ENCODE results near the gene POC1A. TPM values are rescaled to one million over a fixed set of nuclear protein-coding genes. Genes with fewer than 3 reads are reported as not detected.

The POC1A gene
- total RNA-seq, 1 experiment from 2014 or later = 35.0 TPM

DNA sequence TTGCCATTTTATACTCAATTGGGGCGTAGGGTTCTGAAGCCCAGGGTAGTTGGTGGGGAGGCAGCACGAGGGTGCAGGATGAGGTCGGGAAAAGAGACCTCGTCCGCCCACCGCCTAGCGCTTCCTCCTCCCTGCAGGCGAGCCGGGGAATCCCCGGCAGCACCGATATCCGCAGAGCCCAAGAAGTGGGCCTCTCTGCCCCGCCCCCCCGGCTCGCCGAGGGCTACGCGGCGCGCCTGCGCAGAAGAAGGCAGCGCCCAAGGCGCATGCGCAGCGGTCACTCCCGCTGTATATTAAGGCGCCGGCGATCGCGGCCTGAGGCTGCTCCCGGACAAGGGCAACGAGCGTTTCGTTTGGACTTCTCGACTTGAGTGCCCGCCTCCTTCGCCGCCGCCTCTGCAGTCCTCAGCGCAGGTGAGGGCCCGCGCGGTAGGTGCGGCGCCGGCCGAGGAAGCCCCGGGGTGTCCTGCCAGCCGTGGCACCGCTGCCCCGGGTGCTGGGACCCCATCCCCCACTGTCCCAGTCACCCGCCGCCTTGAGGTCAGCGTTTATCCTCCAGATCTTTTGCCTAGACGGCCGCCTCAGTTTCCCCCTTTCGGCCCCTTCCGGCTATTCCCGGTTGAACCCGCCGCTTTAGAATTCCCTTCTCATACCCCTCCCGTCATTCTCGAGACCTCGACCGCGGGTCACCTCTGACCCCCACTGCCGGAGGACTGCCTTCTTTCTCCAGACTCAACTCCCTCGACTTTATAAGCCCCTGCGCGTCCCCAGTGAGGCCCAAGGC, 43.8 kb upstream of the POC1A start, which contains the start of gene ALAS1:
Gene ALAS1 (plus strand): TSS at position 319 of the 784 bp plus-strand sequence. CDS start 1,082 bp downstream, outside the sequence.
- ChIA-PET CTCF (interaction anchor here (0.6 kb wide), 1 partner anchor 215 kb away, joined by 3 read pairs; no protein-coding TSS in a partner anchor), POLR2A (ENCODE audit: unreplicated experiment) (no interaction called here)
- H3K4me1 ChIP-seq (replicated peaks; ENCODE audit: insufficient read depth) = peaks cover 25% of the 10 kb centered on the region
- peak within 1 kb of the TSS; percentile 78 for H2AFZ ChIP-seq
- H3K79me2 ChIP-seq (ENCODE audit: low read depth) = peaks cover 32% of the 10 kb centered on the region
- no peaks in the 10 kb centered on the region for H4K20me1 ChIP-seq (ENCODE audit: insufficient read depth)
- peak; percentile 74 to 95 for DNase-seq
- peaks cover 18% of the 10 kb centered on the region for H3F3A ChIP-seq (ENCODE audit: insufficient read depth, low read depth)
- no peak for TF ChIP-seq EZH2 (IDR thresholded peaks at IDR 0.05; ENCODE audit: low read depth)
- TF ChIP-seq, protein P1, sequence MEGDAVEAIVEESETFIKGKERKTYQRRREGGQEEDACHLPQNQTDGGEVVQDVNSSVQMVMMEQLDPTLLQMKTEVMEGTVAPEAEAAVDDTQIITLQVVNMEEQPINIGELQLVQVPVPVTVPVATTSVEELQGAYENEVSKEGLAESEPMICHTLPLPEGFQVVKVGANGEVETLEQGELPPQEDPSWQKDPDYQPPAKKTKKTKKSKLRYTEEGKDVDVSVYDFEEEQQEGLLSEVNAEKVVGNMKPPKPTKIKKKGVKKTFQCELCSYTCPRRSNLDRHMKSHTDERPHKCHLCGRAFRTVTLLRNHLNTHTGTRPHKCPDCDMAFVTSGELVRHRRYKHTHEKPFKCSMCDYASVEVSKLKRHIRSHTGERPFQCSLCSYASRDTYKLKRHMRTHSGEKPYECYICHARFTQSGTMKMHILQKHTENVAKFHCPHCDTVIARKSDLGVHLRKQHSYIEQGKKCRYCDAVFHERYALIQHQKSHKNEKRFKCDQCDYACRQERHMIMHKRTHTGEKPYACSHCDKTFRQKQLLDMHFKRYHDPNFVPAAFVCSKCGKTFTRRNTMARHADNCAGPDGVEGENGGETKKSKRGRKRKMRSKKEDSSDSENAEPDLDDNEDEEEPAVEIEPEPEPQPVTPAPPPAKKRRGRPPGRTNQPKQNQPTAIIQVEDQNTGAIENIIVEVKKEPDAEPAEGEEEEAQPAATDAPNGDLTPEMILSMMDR (conservative IDR thresholded peaks at IDR 0.05) = no peak
- H3K27me3 ChIP-seq (ENCODE audit: insufficient read depth, low read depth) = no peaks in the 10 kb centered on the region
- peak within 1 kb of the TSS; percentile 97 for H3K4me2 ChIP-seq
- H3K27ac ChIP-seq = no peak within 1 kb of the TSS
- BruUV-seq (replicated peaks) = no TSS peak
- intact Hi-C loops (cut with micrococcal nuclease; ENCODE audit: unreplicated experiment) = loop anchor here (1.0 kb wide), 1 partner anchor 45 kb away; no protein-coding TSS in a partner anchor
- H3K9me2 ChIP-seq (ENCODE audit: insufficient read depth) = no peaks in the 10 kb centered on the region
- H3K9me3 ChIP-seq (ENCODE audit: insufficient read depth, low read depth) = no peaks in the 10 kb centered on the region
- H3K36me3 ChIP-seq (ENCODE audit: low read depth) = peaks cover 35% of the 10 kb centered on the region
- H3K4me3 ChIP-seq = peak within 1 kb of the TSS; percentile 93

DNA sequence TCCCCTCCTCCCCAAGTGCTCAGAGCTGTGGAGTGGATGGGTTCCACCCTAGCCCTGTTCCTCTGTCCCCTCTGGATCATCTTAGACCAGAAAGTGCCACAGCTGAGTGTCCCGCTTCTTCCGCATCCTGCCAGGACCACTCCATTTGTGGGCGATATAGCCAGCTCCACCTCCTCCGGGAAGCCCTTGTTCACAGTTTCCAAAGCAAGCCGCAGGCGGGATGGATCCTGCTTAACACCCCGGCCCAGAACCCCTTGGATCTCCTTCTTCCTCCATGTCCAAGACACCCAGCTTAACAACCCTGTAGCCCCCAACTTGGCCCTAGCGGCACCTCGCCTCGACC, 43.2 kb upstream of the POC1A start:
- no peak overlapping the region for H3K27ac ChIP-seq

DNA sequence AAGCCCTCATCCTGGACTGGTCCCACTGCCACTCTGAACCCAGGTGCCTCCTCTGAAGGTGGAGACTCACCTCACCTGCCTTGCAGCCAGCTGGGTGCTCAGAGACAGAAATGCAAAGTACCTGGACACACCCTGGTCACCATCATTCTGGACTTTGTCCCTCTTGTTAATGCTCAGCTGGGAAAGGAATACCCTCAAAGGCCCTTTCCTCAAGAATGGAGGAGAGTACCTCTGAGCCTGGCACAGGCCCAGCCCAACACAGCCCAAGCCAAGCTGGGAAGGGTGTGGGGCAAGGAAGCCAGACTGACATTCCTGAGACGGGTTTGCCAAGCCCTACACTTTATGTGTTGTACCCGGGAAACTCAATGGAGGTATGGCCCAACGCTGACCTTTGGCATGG, 42.8 kb upstream of the POC1A start:
- intact Hi-C loops (cut with micrococcal nuclease; ENCODE audit: unreplicated experiment) = no loop called here
- peaks cover 25% of the 10 kb centered on the region for H3K4me1 ChIP-seq (replicated peaks; ENCODE audit: insufficient read depth)
- H3K36me3 ChIP-seq (ENCODE audit: low read depth) = peaks cover 26% of the 10 kb centered on the region
- H3K27ac ChIP-seq = no peak overlapping the region
- H2AFZ ChIP-seq = no peak overlapping the region
- TF ChIP-seq, protein P1 (conservative IDR thresholded peaks at IDR 0.05) = no peak
- TF ChIP-seq EZH2 (IDR thresholded peaks at IDR 0.05; ENCODE audit: low read depth) = no peak
- H3F3A ChIP-seq (ENCODE audit: insufficient read depth, low read depth) = peaks cover 14% of the 10 kb centered on the region
- BruUV-seq (replicated peaks) = no TSS peak
- ChIA-PET POLR2A (ENCODE audit: unreplicated experiment) (interaction anchor here (0.5 kb wide), 1 partner anchor 69 kb away, joined by 5 read pairs; no protein-coding TSS in a partner anchor), CTCF (interaction anchor here (0.5 to 0.6 kb wide), 4 partner anchors 13 to 216 kb away, joined by 3 to 18 read pairs (median 3); partner anchors contain the start of gene POC1A)
- no peak overlapping the region for H3K4me3 ChIP-seq
- no peak for DNase-seq
- H3K9me3 ChIP-seq (ENCODE audit: insufficient read depth, low read depth) = no peaks in the 10 kb centered on the region
- H3K4me2 ChIP-seq = peak overlapping the region; percentile 97
- no peaks in the 10 kb centered on the region for H3K9me2 ChIP-seq (ENCODE audit: insufficient read depth)
- H3K79me2 ChIP-seq (ENCODE audit: low read depth) = peaks cover 32% of the 10 kb centered on the region
- H4K20me1 ChIP-seq (ENCODE audit: insufficient read depth) = no peaks in the 10 kb centered on the region
- H3K27me3 ChIP-seq (ENCODE audit: insufficient read depth, low read depth) = no peaks in the 10 kb centered on the region

More for the DNA sequence above, 43.2 kb upstream of the POC1A start:
- H3K4me3 ChIP-seq = peak overlapping the region; percentile 93; the same call in 1 of the 2 replicates
- peaks cover 18% of the 10 kb centered on the region for H3F3A ChIP-seq (ENCODE audit: insufficient read depth, low read depth)
- ChIA-PET POLR2A (ENCODE audit: unreplicated experiment) (interaction anchor here (0.5 kb wide), 1 partner anchor 70 kb away, joined by 5 read pairs; no protein-coding TSS in a partner anchor), CTCF (interaction anchor here (0.6 kb wide), 2 partner anchors 14 to 216 kb away, joined by 3 read pairs; no protein-coding TSS in a partner anchor)
- TF ChIP-seq, protein P1 (conservative IDR thresholded peaks at IDR 0.05) = no peak
- TF ChIP-seq EZH2 (IDR thresholded peaks at IDR 0.05; ENCODE audit: low read depth) = no peak
- H3K4me2 ChIP-seq = peak overlapping the region; percentile 97
- peaks cover 32% of the 10 kb centered on the region for H3K79me2 ChIP-seq (ENCODE audit: low read depth)
- peaks cover 30% of the 10 kb centered on the region for H3K36me3 ChIP-seq (ENCODE audit: low read depth)
- H3K4me1 ChIP-seq (replicated peaks; ENCODE audit: insufficient read depth) = peaks cover 25% of the 10 kb centered on the region
- H3K9me3 ChIP-seq (ENCODE audit: insufficient read depth, low read depth) = no peaks in the 10 kb centered on the region
- H3K27me3 ChIP-seq (ENCODE audit: insufficient read depth, low read depth) = no peaks in the 10 kb centered on the region
- BruUV-seq (replicated peaks) = TSS peak; percentile 65
- H2AFZ ChIP-seq = peak overlapping the region; percentile 78; the same call in 1 of the 2 replicates
- H4K20me1 ChIP-seq (ENCODE audit: insufficient read depth) = no peaks in the 10 kb centered on the region
- intact Hi-C loops (cut with micrococcal nuclease; ENCODE audit: unreplicated experiment) = no loop called here
- no peak for DNase-seq
- no peaks in the 10 kb centered on the region for H3K9me2 ChIP-seq (ENCODE audit: insufficient read depth)

Data from PC-9 (cell line).